ENCODE data around the gene RAD1.

- no peak for TF ChIP-seq NFATC4 (CRISPR knock-in tag; IDR thresholded peaks at IDR 0.05)
- no peak for TF ChIP-seq IRF2 (CRISPR knock-in tag; IDR thresholded peaks at IDR 0.05; ENCODE audit: borderline replicate concordance, low read depth)
- no peak for TF ChIP-seq CBFB (CRISPR knock-in tag; IDR thresholded peaks at IDR 0.05; ENCODE audit: low read depth)
- TF ChIP-seq ZNF121 (CRISPR knock-in tag; IDR thresholded peaks at IDR 0.05) = no peak
- no peak for TF ChIP-seq OVOL2 (CRISPR knock-in tag; IDR thresholded peaks at IDR 0.05; ENCODE audit: borderline replicate concordance)
- no peak for TF ChIP-seq CTCF (IDR thresholded peaks at IDR 0.05)
- TF ChIP-seq SP1 (CRISPR knock-in tag; conservative IDR thresholded peaks at IDR 0.05) = peak; percentile 87
- no peak for TF ChIP-seq ATF1 (CRISPR knock-in tag; IDR thresholded peaks at IDR 0.05)
- no peak for TF ChIP-seq ZNF263 (CRISPR knock-in tag; IDR thresholded peaks at IDR 0.05; ENCODE audit: low read depth)
- no peak for TF ChIP-seq NR1H2 (CRISPR knock-in tag; IDR thresholded peaks at IDR 0.05)
- TF ChIP-seq JUN (CRISPR knock-in tag; IDR thresholded peaks at IDR 0.05) = peak; percentile 3; the same call in 1 of the 2 replicates
- no peak for TF ChIP-seq ESRRA (CRISPR knock-in tag; IDR thresholded peaks at IDR 0.05; ENCODE audit: borderline replicate concordance)
- no peak for TF ChIP-seq USF2 (CRISPR knock-in tag; IDR thresholded peaks at IDR 0.05)
Measured at GRCh38 chr5:34915139-34915855, at the start of gene RAD1, which contains the start of gene BRIX1.
